Gastroesophageal sphincter (tissue), 3 donors: Measurements from ENCODE around the gene PROC.

Experiments used
- CTCF ChIP-seq, 4 experiments: fragments of 200-600 bp in 2 of 4; fragments of 450-650 bp in 2 of 4; sonication (generic) in 1 of 4; IDR thresholded peaks; one replicate each; pipeline ENCODE4 v1.5.1; 2017 to 2019; ENCODE audit warnings: antibody characterized with exemption in 4 of 4, mild to moderate bottlenecking in 2 of 4, moderate library complexity in 2 of 4
- EP300 ChIP-seq: sonication (generic); formaldehyde crosslinking; IDR thresholded peaks from one replicate; pipeline ENCODE4 v1.6.1; 2017; ENCODE audit warnings: antibody characterized with exemption, mild to moderate bottlenecking
- POLR2A ChIP-seq, 2 donors: fragments of 450-650 bp; IDR thresholded peaks; one replicate each; pipeline ENCODE4 v1.6.1; 2017; ENCODE audit warnings: antibody characterized with exemption in 2 of 2, mild to moderate bottlenecking in 2 of 2, moderate library complexity in 1 of 2
- POLR2AphosphoS5 ChIP-seq: sonication (generic); formaldehyde crosslinking; IDR thresholded peaks from one replicate; pipeline ENCODE4 v1.6.1; 2017; ENCODE audit warnings: antibody characterized with exemption

GRCh38 chr2:127388423-127389164 is 29.6 kb upstream of the PROC start:
- no peak for TF ChIP-seq EP300
- TF ChIP-seq POLR2AphosphoS5, result no peak
- no peak for TF ChIP-seq CTCF (IDR thresholded peaks at IDR 0.05)
- TF ChIP-seq POLR2A (IDR thresholded peaks at IDR 0.05), result no peak
